ENCODE data around the gene CHD6.
A peak's percentile ranks its signal among the peaks of the same experiment; 100 is the strongest.

Gene CHD6

GRCh38 chr20:41365777-41366545 is 252.2 kb downstream of the CHD6 start:
- Histone ChIP-seq H3K4me3 (ENCODE audit: low read depth, low read length) (no peak overlapping the region), H3K79me2 (no peaks in the 10 kb centered on the region), H3K9ac (no peak overlapping the region), H3K4me1 (peaks cover 8% of the 10 kb centered on the region), H2AFZ (peak overlapping the region; percentile 69), H3K9me3 (ENCODE audit: control insufficient read depth, low read length) (no peaks in the 10 kb centered on the region), H3K4me2 (ENCODE audit: low read length) (no peak overlapping the region), H3K27ac (no peak overlapping the region), H3K27me3 (ENCODE audit: control insufficient read depth, insufficient read depth, low read length) (no peaks in the 10 kb centered on the region), H3K36me3 (ENCODE audit: control insufficient read depth, insufficient read depth, low read length) (no peaks in the 10 kb centered on the region)
- TF ChIP-seq CTCF (IDR thresholded peaks at IDR 0.05): no peak

GRCh38 chr20:41364967-41365765 is 253.0 kb downstream of the CHD6 start:
- no peaks in the 10 kb centered on the region for H3K27me3 ChIP-seq (ENCODE audit: control insufficient read depth, insufficient read depth, low read length)

GRCh38 chr20:41364236-41364855 is 253.8 kb downstream of the CHD6 start:
- H3K9ac ChIP-seq: no peak overlapping the region
- H3K4me3 ChIP-seq (ENCODE audit: low read depth, low read length): no peak overlapping the region
- no peak overlapping the region for H3K27ac ChIP-seq
- H3K9me3 ChIP-seq (ENCODE audit: control insufficient read depth, low read length): no peaks in the 10 kb centered on the region
- no peaks in the 10 kb centered on the region for H3K36me3 ChIP-seq (ENCODE audit: control insufficient read depth, insufficient read depth, low read length)
- no peak overlapping the region for H2AFZ ChIP-seq
- peaks cover 8% of the 10 kb centered on the region for H3K4me1 ChIP-seq
- H3K79me2 ChIP-seq: no peaks in the 10 kb centered on the region
- no peak for TF ChIP-seq CTCF (IDR thresholded peaks at IDR 0.05)
- no peaks in the 10 kb centered on the region for H3K27me3 ChIP-seq (ENCODE audit: control insufficient read depth, insufficient read depth, low read length)
- H3K4me2 ChIP-seq (ENCODE audit: low read length): no peak overlapping the region

More at GRCh38 chr20:41364967-41365765, 253.0 kb downstream of the CHD6 start:
- no peaks in the 10 kb centered on the region for H3K79me2 ChIP-seq
- H2AFZ ChIP-seq: no peak overlapping the region
- no peak for TF ChIP-seq CTCF (IDR thresholded peaks at IDR 0.05)
- no peak overlapping the region for H3K4me2 ChIP-seq (ENCODE audit: low read length)
- H3K9ac ChIP-seq: no peak overlapping the region
- no peak overlapping the region for H3K4me3 ChIP-seq (ENCODE audit: low read depth, low read length)
- H3K27ac ChIP-seq: no peak overlapping the region
- no peaks in the 10 kb centered on the region for H3K9me3 ChIP-seq (ENCODE audit: control insufficient read depth, low read length)
- H3K4me1 ChIP-seq: peaks cover 8% of the 10 kb centered on the region
- no peaks in the 10 kb centered on the region for H3K36me3 ChIP-seq (ENCODE audit: control insufficient read depth, insufficient read depth, low read length)

GRCh38 chr20:41363601-41364000 is 254.6 kb downstream of the CHD6 start:
- Histone ChIP-seq H3K9me3 (ENCODE audit: control insufficient read depth, low read length) (no peaks in the 10 kb centered on the region), H2AFZ (no peak overlapping the region), H3K36me3 (ENCODE audit: control insufficient read depth, insufficient read depth, low read length) (no peaks in the 10 kb centered on the region), H3K9ac (no peak overlapping the region), H3K79me2 (no peaks in the 10 kb centered on the region), H3K27me3 (ENCODE audit: control insufficient read depth, insufficient read depth, low read length) (no peaks in the 10 kb centered on the region), H3K4me1 (peaks cover 8% of the 10 kb centered on the region), H3K27ac (no peak overlapping the region), H3K4me2 (ENCODE audit: low read length) (no peak overlapping the region), H3K4me3 (ENCODE audit: low read depth, low read length) (no peak overlapping the region)
- no peak for TF ChIP-seq CTCF (IDR thresholded peaks at IDR 0.05)

Measured in parathyroid adenoma (tissue), 2 donors.